ENCODE data around the gene CAMP. TPM values are rescaled to one million over a fixed set of nuclear protein-coding genes. Genes with fewer than 3 reads are reported as not detected.

Gene CAMP
- total RNA-seq, 1 experiment from 2014 or later, result not detected

- no peaks in the 10 kb centered on the region for H3K9me3 Mint-ChIP-seq (ENCODE audit: unreplicated experiment)
- CTCF ChIA-PET, result no interaction called here
- H3K4me1 Mint-ChIP-seq (ENCODE audit: low read depth, unreplicated experiment), result no peaks in the 10 kb centered on the region
- intact Hi-C loops (cut with micrococcal nuclease; ENCODE audit: unreplicated experiment), result no loop called here
- Histone ChIP-seq H3K36me3 (ENCODE audit: control insufficient read depth, insufficient read depth, low read length) (no peaks in the 10 kb centered on the region; the same call in 1 of the 2 replicates), H3K4me1 (peaks cover 15% of the 10 kb centered on the region), H3K9me3 (no peaks in the 10 kb centered on the region), H3K4me3 (ENCODE audit: low read depth, low read length) (no peak overlapping the region), H3K27me3 (replicated peaks; ENCODE audit: control insufficient read depth, insufficient read depth, low read length) (no peaks in the 10 kb centered on the region)
- no peak for DNase-seq
- H3K27me3 Mint-ChIP-seq (ENCODE audit: insufficient read depth, unreplicated experiment), result no peaks in the 10 kb centered on the region
- no TSS peak for BruUV-seq (replicated peaks)
- POLR2A ChIA-PET, result no interaction called here
- H3K27ac Mint-ChIP-seq (ENCODE audit: unreplicated experiment), result no peak overlapping the region
- no peak for TF ChIP-seq CTCF (IDR thresholded peaks at IDR 0.05; ENCODE audit: insufficient read depth in 1 of 2, low read depth in 1 of 2, low read length in 1 of 2, severe bottlenecking in 1 of 2, unreplicated experiment in 1 of 2)
- no peak overlapping the region for H3K4me3 Mint-ChIP-seq (ENCODE audit: unreplicated experiment)
- peaks cover 17% of the 10 kb centered on the region for H3K36me3 Mint-ChIP-seq (ENCODE audit: insufficient read depth, unreplicated experiment)
These were observed 21.2 kb downstream of the CAMP start for GRCh38 chr3:48244461-48244860.

- Mint-ChIP-seq H3K36me3 (ENCODE audit: insufficient read depth, unreplicated experiment) (peaks cover 13% of the 10 kb centered on the region), H3K4me1 (ENCODE audit: low read depth, unreplicated experiment) (no peaks in the 10 kb centered on the region), H3K9me3 (ENCODE audit: unreplicated experiment) (no peaks in the 10 kb centered on the region), H3K27me3 (ENCODE audit: insufficient read depth, unreplicated experiment) (no peaks in the 10 kb centered on the region), H3K4me3 (ENCODE audit: unreplicated experiment) (no peak overlapping the region), H3K27ac (ENCODE audit: unreplicated experiment) (no peak overlapping the region)
- DNase-seq, result no peak
- CTCF ChIA-PET, result no interaction called here
- H3K36me3 ChIP-seq (ENCODE audit: control insufficient read depth, insufficient read depth, low read length), result no peaks in the 10 kb centered on the region; the same call in 1 of the 2 replicates
- no peaks in the 10 kb centered on the region for H3K9me3 ChIP-seq
- POLR2A ChIA-PET, result no interaction called here
- no peak overlapping the region for H3K4me3 ChIP-seq (ENCODE audit: low read depth, low read length)
- H3K27me3 ChIP-seq (replicated peaks; ENCODE audit: control insufficient read depth, insufficient read depth, low read length), result no peaks in the 10 kb centered on the region
- H3K4me1 ChIP-seq, result peaks cover 9% of the 10 kb centered on the region
- no peak for TF ChIP-seq CTCF (IDR thresholded peaks at IDR 0.05; ENCODE audit: insufficient read depth in 1 of 2, low read depth in 1 of 2, low read length in 1 of 2, severe bottlenecking in 1 of 2, unreplicated experiment in 1 of 2)
- intact Hi-C loops (cut with micrococcal nuclease; ENCODE audit: unreplicated experiment), result no loop called here
- no TSS peak for BruUV-seq (replicated peaks)
These were observed 21.8 kb downstream of the CAMP start for GRCh38 chr3:48245136-48245535.

- H3K27me3 ChIP-seq (replicated peaks; ENCODE audit: control insufficient read depth, insufficient read depth, low read length), result no peaks in the 10 kb centered on the region
- no peaks in the 10 kb centered on the region for H3K9me3 Mint-ChIP-seq (ENCODE audit: unreplicated experiment)
- no TSS peak for BruUV-seq (replicated peaks)
- no peak overlapping the region for H3K4me3 Mint-ChIP-seq (ENCODE audit: unreplicated experiment)
- no peaks in the 10 kb centered on the region for H3K4me1 Mint-ChIP-seq (ENCODE audit: low read depth, unreplicated experiment)
- TF ChIP-seq CTCF (IDR thresholded peaks at IDR 0.05; ENCODE audit: insufficient read depth in 1 of 2, low read depth in 1 of 2, low read length in 1 of 2, severe bottlenecking in 1 of 2, unreplicated experiment in 1 of 2), result no peak
- H3K36me3 ChIP-seq (ENCODE audit: control insufficient read depth, insufficient read depth, low read length), result no peaks in the 10 kb centered on the region; the same call in 1 of the 2 replicates
- intact Hi-C loops (cut with micrococcal nuclease; ENCODE audit: unreplicated experiment), result no loop called here
- H3K27me3 Mint-ChIP-seq (ENCODE audit: insufficient read depth, unreplicated experiment), result no peaks in the 10 kb centered on the region
- peaks cover 23% of the 10 kb centered on the region for H3K36me3 Mint-ChIP-seq (ENCODE audit: insufficient read depth, unreplicated experiment)
- H3K4me3 ChIP-seq (ENCODE audit: low read depth, low read length), result no peak overlapping the region
- H3K4me1 ChIP-seq, result no peaks in the 10 kb centered on the region
- no peaks in the 10 kb centered on the region for H3K9me3 ChIP-seq
- no peak for DNase-seq
- H3K27ac Mint-ChIP-seq (ENCODE audit: unreplicated experiment), result no peak overlapping the region
- POLR2A ChIA-PET, result no interaction called here
- CTCF ChIA-PET, result interaction anchor here (0.9 kb wide), 1 partner anchor 189 kb away, joined by 3 read pairs; no protein-coding TSS in a partner anchor
These were observed 24.1 kb downstream of the CAMP start for GRCh38 chr3:48247401-48247811.
